Amygdala (tissue), 56 donors: ENCODE results near the gene MTX3.

Source experiments
- DNase-seq, 56 donors: peaks; one replicate each; lab custom pipeline; 2025; lab: John Stamatoyannopoulos, UW

The MTX3 gene

GRCh38 chr5:79990598-79991507, at the start of gene MTX3:
Gene MTX3 (minus strand): TSS chr5:79991262. CDS start chr5:79991238, 24 bp downstream.
- DNase-seq = peak; percentile 36 to 89 (median 72)

GRCh38 chr5:80039650-80040049, 48.6 kb upstream of the MTX3 start:
- DNase-seq = no peak

- DNase-seq = no peak
These were observed 46.3 kb upstream of the MTX3 start for GRCh38 chr5:80037366-80037765.

GRCh38 chr5:80036615-80037014, 45.6 kb upstream of the MTX3 start:
- no peak for DNase-seq

GRCh38 chr5:80035839-80036238, 44.8 kb upstream of the MTX3 start:
- no peak for DNase-seq

- peak in 9 of 56 donors; percentile 2 to 23 (median 7) for DNase-seq
These were observed 44.1 kb upstream of the MTX3 start, which contains the start of gene THBS4 for GRCh38 chr5:80034962-80035821. Gene THBS4 (plus strand): TSS chr5:80035348. CDS start chr5:80035538, 190 bp downstream.

- DNase-seq = no peak
These were observed 43.5 kb upstream of the MTX3 start for GRCh38 chr5:80034559-80034958.

- DNase-seq = no peak
These were observed 42.5 kb upstream of the MTX3 start for GRCh38 chr5:80033513-80033912.

GRCh38 chr5:80031109-80031508, 40.0 kb upstream of the MTX3 start:
- DNase-seq = no peak

GRCh38 chr5:80026841-80027240, 35.8 kb upstream of the MTX3 start:
- no peak for DNase-seq

GRCh38 chr5:80025069-80025468, 34.0 kb upstream of the MTX3 start:
- DNase-seq = no peak

- DNase-seq = no peak
These were observed 19.8 kb upstream of the MTX3 start for GRCh38 chr5:80010754-80011392.

- no peak for DNase-seq
These were observed 18.1 kb upstream of the MTX3 start for GRCh38 chr5:80008995-80009765.

GRCh38 chr5:80002677-80003076, 11.6 kb upstream of the MTX3 start:
- DNase-seq = no peak

- DNase-seq = no peak
These were observed 8.7 kb upstream of the MTX3 start for GRCh38 chr5:79999722-80000121.

GRCh38 chr5:79992891-79993657, 2.0 kb upstream of the MTX3 start:
- no peak for DNase-seq

- no peak for DNase-seq
These were observed 861 bp downstream of the MTX3 start for GRCh38 chr5:79990205-79990597.

GRCh38 chr5:79986260-79986659, 4.8 kb downstream of the MTX3 start:
- no peak for DNase-seq

GRCh38 chr5:79985288-79985687, 5.8 kb downstream of the MTX3 start:
- DNase-seq = no peak
